Stimulated activated CD8-positive, alpha-beta memory T cell treated with anti-CD3 and anti-CD28 coated beads, Interleukin-4, amount 100 ng/mL, for 4 hours (primary cell): ENCODE data around the gene HOXD10.

Experiments
- DNase-seq, 2 donors: peaks; one replicate each; pipeline ENCODE4 v3.0.0-alpha.2; 2020; ENCODE audit warnings: low read depth in 2 of 2, low spot score in 1 of 2

HOXD10 gene

DNA sequence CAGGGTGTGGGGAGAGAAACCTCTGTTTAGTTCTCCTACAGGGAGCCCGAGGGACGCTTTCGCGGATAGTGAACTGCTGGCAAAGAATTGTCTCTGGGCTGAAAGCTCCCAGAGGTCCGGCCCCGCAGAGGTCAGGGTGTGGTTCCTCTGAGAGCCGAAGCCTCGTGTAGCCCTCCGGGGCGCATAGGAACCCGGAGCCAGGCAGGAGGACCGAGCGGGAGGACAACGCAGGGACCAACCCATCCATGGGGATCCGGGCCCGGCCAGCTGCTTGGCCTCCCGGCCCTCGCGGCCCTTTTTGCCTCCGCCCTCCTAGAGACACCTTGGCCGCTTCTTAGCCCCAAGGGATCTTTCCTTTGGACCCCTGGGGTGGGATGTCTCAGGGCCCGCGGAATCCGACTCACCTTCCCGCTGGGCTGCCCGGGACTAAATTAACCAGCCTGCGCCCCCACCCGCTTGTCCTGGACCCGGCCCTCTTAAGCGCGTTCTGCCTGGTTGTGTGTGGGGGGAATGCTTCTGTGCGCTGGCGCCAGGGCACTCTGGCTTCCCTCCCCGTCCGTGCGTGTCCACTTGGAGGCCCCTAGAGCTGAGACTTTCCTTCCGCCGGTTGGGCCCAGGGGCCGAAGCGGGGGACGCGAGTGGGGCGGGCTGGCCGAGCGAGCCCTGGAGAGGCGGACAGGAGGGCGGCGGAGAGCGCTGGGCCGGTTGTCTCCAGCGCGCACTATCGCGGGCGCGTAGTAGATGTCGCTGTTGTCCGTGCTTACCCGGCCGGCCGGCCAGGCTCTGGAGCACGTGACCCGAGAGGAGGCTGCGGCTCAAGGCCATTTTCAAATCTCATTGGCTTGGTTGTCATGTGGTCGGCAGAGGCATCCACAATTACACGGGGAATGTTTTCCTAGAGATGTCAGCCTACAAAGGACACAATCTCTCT is at the start of gene HOXD10:
Gene HOXD10, plus strand, starts transcription at position 896 of the 931 bp plus-strand sequence. CDS start 56 bp downstream, outside the sequence.
- no peak for DNase-seq

GRCh38 chr2:176067589-176068418 is 48.8 kb upstream of the HOXD10 start:
- no peak for DNase-seq

DNA sequence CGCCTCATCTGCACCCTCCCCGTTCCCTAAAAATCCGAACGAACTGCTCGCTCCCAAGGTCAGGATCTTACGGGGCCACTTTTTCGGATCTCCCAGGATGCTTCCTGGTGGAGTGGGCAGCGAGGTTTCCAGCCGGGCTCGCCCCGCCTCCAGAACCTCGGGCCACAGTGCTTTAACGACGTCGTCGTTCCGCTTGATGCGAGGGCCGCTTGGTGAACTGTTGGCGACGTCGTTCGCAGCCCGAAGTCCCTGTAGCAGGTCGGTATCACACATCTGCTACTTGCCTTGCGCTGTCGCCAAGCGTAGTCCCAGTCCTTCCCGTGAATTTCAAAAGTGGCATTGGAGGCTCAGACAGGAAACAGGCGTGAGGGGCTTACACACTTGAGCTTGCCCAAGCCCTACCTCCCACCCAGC is 48.2 kb upstream of the HOXD10 start:
- DNase-seq: no peak

- no peak for DNase-seq
These were observed 45.0 kb upstream of the HOXD10 start for GRCh38 chr2:176071330-176072291.

GRCh38 chr2:176072292-176072669 is 44.3 kb upstream of the HOXD10 start:
- no peak for DNase-seq

GRCh38 chr2:176072951-176073904 is 43.4 kb upstream of the HOXD10 start:
- no peak for DNase-seq

DNA sequence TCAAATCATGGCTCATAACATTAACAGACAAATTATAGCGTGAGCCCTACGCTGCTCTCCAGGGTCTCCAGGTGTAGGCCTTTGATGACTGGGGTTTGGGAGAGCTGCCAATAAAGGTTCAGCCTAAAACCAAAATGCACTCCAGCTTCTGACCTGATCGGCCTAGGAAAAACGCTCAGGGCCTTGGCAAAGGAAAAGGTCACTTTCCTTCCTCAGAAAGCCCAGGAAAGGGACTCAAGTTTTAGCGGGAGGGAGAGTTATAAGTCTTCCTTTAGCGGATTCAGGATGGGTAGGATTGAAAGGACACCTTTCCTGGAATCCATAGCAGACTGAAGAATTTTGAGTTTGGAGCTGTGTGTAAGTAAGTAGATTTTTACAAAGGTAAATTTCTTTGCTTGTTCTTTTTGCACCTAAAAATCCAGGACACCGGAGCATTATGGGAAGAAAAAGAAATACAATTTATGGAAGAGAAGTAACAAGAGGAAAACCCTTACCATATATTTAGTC is 41.6 kb upstream of the HOXD10 start:
- no peak for DNase-seq

GRCh38 chr2:176075481-176075880 is 41.1 kb upstream of the HOXD10 start:
- no peak for DNase-seq

GRCh38 chr2:176076063-176076462 is 40.5 kb upstream of the HOXD10 start:
- DNase-seq: no peak

DNA sequence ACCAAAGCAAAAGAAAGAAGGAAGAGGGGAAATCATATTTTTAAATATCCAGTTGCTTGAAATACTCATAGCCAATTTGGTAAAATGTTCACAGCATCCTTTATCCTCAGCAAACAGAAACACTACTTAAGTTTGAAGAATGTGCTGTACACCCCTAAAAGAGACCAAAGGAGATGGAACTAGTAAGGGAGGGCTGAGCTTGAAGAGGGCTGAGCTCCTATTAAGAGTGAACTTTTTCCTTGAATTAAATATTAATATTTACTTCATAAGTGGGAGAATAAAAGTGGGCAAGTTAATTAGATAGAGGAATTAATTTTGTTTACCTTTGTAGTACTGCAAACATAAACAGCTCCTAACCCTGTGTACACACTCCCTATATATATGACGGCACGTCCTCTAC is 39.8 kb upstream of the HOXD10 start:
- no peak for DNase-seq

- DNase-seq: no peak
These were observed 37.9 kb upstream of the HOXD10 start for GRCh38 chr2:176078541-176079284.

DNA sequence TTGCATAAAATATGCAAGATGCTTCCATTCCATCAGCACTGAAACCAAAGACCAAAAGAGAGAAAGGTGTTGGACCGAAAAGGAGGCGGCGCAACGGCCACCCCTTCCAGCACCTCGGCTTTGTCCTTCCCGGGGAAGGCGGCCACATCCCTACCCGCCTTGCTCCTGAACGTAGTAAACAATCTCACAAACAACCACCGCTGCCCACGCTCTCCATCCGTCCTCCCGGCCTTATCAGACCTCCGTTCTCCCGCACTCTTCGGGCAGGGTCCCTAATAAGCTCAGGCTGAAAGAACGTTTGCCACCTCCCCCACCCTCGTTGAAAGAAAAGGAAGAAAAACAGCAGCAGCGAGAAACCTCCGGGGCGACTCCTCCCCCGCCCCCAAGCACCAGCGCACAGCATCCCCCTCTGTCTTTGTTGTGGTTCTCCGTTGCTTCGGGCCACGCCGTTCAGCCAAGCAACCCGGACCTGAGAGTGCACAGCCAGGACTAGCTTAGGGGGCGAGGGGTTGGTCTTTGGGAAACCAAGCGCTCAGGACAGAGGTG is 37.2 kb upstream of the HOXD10 start:
- DNase-seq: no peak

GRCh38 chr2:176079831-176080539 is 36.6 kb upstream of the HOXD10 start:
- no peak for DNase-seq

DNA sequence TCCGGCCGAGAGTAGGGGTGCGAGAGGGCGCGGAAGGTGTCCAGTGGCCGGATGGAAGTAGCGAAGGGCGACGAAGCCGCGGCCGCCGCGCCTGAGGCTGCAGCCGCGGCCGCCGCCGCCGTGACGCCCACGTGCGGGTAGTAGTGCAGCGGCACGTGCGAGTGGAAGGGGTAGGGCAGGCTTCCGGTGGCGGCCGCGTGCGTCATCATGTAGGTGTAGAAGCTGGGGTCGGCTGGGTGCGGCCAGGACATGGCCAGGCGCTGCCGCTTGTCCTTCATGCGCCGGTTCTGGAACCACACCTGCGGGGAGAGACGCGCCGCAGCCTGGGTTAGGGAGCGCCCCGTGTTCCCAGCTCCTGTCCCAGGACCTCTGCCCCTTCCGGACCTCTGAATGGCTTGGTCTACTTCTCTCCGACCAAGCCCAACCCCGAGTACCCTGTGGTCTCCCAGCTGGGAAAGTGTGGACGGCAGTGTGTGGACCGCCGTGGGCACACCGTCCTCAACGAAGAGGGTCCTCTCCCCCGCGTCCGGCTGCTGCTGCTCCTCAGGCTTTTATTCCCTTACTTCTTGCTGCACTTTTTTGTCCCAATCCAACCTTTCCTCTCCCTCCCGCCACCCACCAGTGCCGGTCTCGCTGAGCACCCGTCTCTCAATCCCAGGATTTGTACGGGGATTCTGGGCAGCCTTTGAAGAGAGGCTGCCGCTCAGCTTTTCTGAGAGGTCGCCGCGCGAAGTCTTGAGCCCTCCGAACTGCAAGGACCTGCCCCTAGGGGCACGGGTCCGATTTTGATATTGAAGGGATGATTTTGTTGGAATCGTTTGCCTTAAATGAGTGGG is 35.8 kb upstream of the HOXD10 start:
- DNase-seq: no peak

DNA sequence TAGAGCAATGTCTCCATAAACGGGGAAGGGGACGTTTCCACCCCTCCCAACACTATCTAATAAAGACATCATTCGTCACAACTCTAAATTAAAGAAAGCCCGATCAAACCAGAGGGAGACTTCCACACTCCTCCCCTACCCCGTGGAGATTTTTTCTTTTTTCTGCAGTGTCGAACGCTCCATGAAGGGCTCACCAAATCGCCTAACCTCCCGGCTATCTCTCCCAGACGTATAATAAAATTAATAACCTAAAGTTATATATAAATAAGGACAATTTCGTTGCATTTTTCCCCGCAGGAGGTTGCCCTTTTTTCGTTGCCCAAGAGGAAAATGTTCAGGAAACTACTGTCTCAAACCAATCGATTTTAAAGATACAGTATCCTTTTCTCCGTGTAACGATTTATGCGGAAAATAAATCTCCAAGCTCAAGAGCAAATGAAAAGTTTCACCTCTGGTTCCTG is 35.2 kb upstream of the HOXD10 start:
- no peak for DNase-seq

- no peak for DNase-seq
These were observed 34.6 kb upstream of the HOXD10 start for GRCh38 chr2:176081837-176082524.

DNA sequence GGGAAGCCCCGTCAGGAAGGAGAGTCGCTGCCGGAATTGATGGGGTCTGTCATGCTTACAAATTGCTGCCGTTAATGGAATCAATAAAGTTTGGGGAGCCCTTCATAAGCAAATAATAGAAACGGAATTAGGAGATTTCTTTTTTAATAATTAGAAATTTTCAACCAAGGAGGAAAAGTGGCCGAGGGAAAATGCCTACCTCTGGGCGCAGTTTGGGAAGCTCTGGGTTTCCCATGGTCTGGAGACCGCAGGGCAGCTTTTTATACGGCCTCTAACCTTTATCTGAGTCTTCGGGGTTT is 34.1 kb upstream of the HOXD10 start:
- DNase-seq: no peak
